Liver (tissue), 9 donors: ENCODE results near the gene TAMALIN. TPM values are rescaled to one million over a fixed set of nuclear protein-coding genes. Genes with fewer than 3 reads are reported as not detected.
A peak's percentile ranks its signal among the peaks of the same experiment; 100 is the strongest.

Source experiments
- DNase-seq: peaks from one replicate; pipeline ENCODE4 v3.0.0-alpha.2; 2017; ENCODE audit warnings: low spot score
- H3K27ac ChIP-seq, 2 donors: one replicate each; pipeline ENCODE4 v1.7.0; 2013; ENCODE audit warnings: inconsistent platforms in 2 of 2, low read length in 2 of 2, control low read depth in 1 of 2, low read depth in 1 of 2, mild to moderate bottlenecking in 1 of 2
- H3K27me3 ChIP-seq, 4 donors: one replicate each; pipeline versions ENCODE4 v1.6.1 to v1.7.0; 2013; ENCODE audit warnings: low read length in 3 of 4, inconsistent platforms in 1 of 4, mild to moderate bottlenecking in 1 of 4, moderate library complexity in 1 of 4; ENCODE audit not compliant: control insufficient read depth in 4 of 4, insufficient read depth in 4 of 4
- H3K36me3 ChIP-seq, 4 donors: one replicate each; pipeline versions ENCODE4 v1.6.1 to v1.7.0; 2013; ENCODE audit warnings: low read length in 3 of 4, mild to moderate bottlenecking in 3 of 4, low read depth in 1 of 4, moderate library complexity in 1 of 4; ENCODE audit not compliant: control insufficient read depth in 4 of 4, insufficient read depth in 3 of 4
- H3K4me1 ChIP-seq, 4 donors: one replicate each; pipeline versions ENCODE4 v1.6.1 to v1.7.0; 2013; ENCODE audit warnings: low read length in 3 of 4, mild to moderate bottlenecking in 3 of 4, moderate library complexity in 1 of 4; ENCODE audit not compliant: control insufficient read depth in 4 of 4, insufficient read depth in 4 of 4
- H3K4me3 ChIP-seq, 3 donors: one replicate each; pipeline versions ENCODE4 v1.6.1 to v1.7.0; 2013; ENCODE audit warnings: low read length in 3 of 3, control low read depth in 1 of 3, low read depth in 1 of 3, mild to moderate bottlenecking in 1 of 3
- H3K9ac ChIP-seq, 2 donors: one replicate each; pipeline ENCODE4 v1.7.0; 2013; ENCODE audit warnings: low read length in 2 of 2, mild to moderate bottlenecking in 2 of 2, moderate library complexity in 2 of 2, control low read depth in 1 of 2, low read depth in 1 of 2
- H3K9me3 ChIP-seq, 4 donors: one replicate each; pipeline versions ENCODE4 v1.6.1 to v1.7.0; 2013; ENCODE audit warnings: low read length in 3 of 4; ENCODE audit not compliant: control insufficient read depth in 4 of 4
- ATF3 ChIP-seq: IDR thresholded peaks from 2 replicates; pipeline ENCODE4 v1.6.1; 2016; ENCODE audit warnings: antibody characterized with exemption
- EGR1 ChIP-seq, 2 donors: IDR thresholded peaks; 2 replicates each; pipeline ENCODE4 v1.6.1; 2016 to 2018; ENCODE audit warnings: antibody characterized with exemption in 2 of 2, low read depth in 2 of 2
- FOXA1 ChIP-seq: IDR thresholded peaks from 2 replicates; pipeline ENCODE4 v1.6.1; 2016; ENCODE audit warnings: antibody characterized with exemption
- FOXA2 ChIP-seq: IDR thresholded peaks from 2 replicates; pipeline ENCODE4 v1.6.1; 2016; ENCODE audit warnings: antibody characterized with exemption
- GABPA ChIP-seq, 2 donors: IDR thresholded peaks in 1 of 2; conservative IDR thresholded peaks in 1 of 2; 2 replicates each; pipeline ENCODE4 v1.6.1; 2016; ENCODE audit warnings: antibody characterized with exemption in 2 of 2, mild to moderate bottlenecking in 1 of 2, moderate library complexity in 1 of 2
- HNF4A ChIP-seq, 2 donors: conservative IDR thresholded peaks; 2 replicates each; pipeline ENCODE4 v1.6.1; 2016; ENCODE audit warnings: antibody characterized with exemption in 2 of 2, mild to moderate bottlenecking in 2 of 2
- HNF4G ChIP-seq: IDR thresholded peaks from 2 replicates; pipeline ENCODE4 v1.6.1; 2016; ENCODE audit warnings: antibody characterized with exemption
- JUND ChIP-seq, 2 donors: IDR thresholded peaks; 2 replicates each; pipeline ENCODE4 v1.6.1; 2016; ENCODE audit warnings: antibody characterized with exemption in 2 of 2
- MAX ChIP-seq: IDR thresholded peaks from 2 replicates; pipeline ENCODE4 v1.6.1; 2016; ENCODE audit warnings: antibody characterized with exemption
- NR2F2 ChIP-seq: IDR thresholded peaks from 2 replicates; pipeline ENCODE4 v1.6.1; 2016; ENCODE audit warnings: antibody characterized with exemption
- REST ChIP-seq: IDR thresholded peaks from 2 replicates; pipeline ENCODE4 v1.6.1; 2016; ENCODE audit warnings: antibody characterized with exemption, mild to moderate bottlenecking
- RXRA ChIP-seq, 2 donors: IDR thresholded peaks; 2 replicates each; pipeline ENCODE4 v1.6.1; 2017 to 2018; ENCODE audit warnings: antibody characterized with exemption in 2 of 2, mild to moderate bottlenecking in 1 of 2
- SP1 ChIP-seq: IDR thresholded peaks from 2 replicates; pipeline ENCODE4 v1.6.1; 2018; ENCODE audit warnings: antibody characterized with exemption, mild to moderate bottlenecking
- TAF1 ChIP-seq: conservative IDR thresholded peaks from 2 replicates; pipeline ENCODE4 v1.6.1; 2016; ENCODE audit warnings: antibody characterized with exemption, mild to moderate bottlenecking
- YY1 ChIP-seq: IDR thresholded peaks from 2 replicates; pipeline ENCODE4 v1.6.1; 2016; ENCODE audit warnings: antibody characterized with exemption, mild to moderate bottlenecking
- WGBS: extraction: QIAGEN DNeasy Blood & Tissue Kit; methylation state at CpG from one replicate; pipeline ENCODE4 v1.1.7; 2013; 5-methylcytosine and 5-hydroxymethylcytosine counted together
- polyA plus RNA-seq, 2 donors: library from polyadenylated mRNA; stranded (reverse) in 1 of 2; unstranded in 1 of 2; fragments of 200-250 nt in 1 of 2; fragments of >200 nt in 1 of 2; fragmentation: Nextera tagmentation in 1 of 2; extraction: Ambion mirVana in 1 of 2; gene quantifications; one replicate each; pipeline versions ENCODE4 v1.2.1 to v1.2.3, GENCODE V29; 2013 to 2015
- total RNA-seq, 2 donors: library from RNA; depleted of rRNA; stranded (reverse); fragments of >200 nt; gene quantifications; one replicate each; pipeline ENCODE4 v1.2.3, GENCODE V29; 2014
- donor health status: healthy.
- donor health status: healthy.
- donor health status: healthy.
- donor health status: healthy.
- donor health status: healthy.

The TAMALIN gene
- total and polyA plus RNA-seq, 4 donors, result 1.1 to 9.9 (median 2.5) TPM

- H3K36me3 ChIP-seq, result no peaks in the 10 kb centered on the region
- TF ChIP-seq HNF4A (conservative IDR thresholded peaks at IDR 0.05) (no peak), FOXA2 (no peak), YY1 (no peak), TAF1 (no peak), GABPA (IDR thresholded peaks at IDR 0.05 in 1 of 2, conservative IDR thresholded peaks at IDR 0.05 in 1 of 2) (no peak), ATF3 (no peak), SP1 (no peak), HNF4G (no peak), REST (no peak), EGR1 (IDR thresholded peaks at IDR 0.05; ENCODE audit: low read depth in 2 of 2) (no peak)
- no peaks in the 10 kb centered on the region for H3K27me3 ChIP-seq
- no peak overlapping the region for H3K9ac ChIP-seq
- DNase-seq, result no peak
- H3K27ac ChIP-seq, result peak overlapping the region; percentile 40 to 67
- 76% methylated on average over 21 of the region's 21 CpGs for WGBS
- H3K4me1 ChIP-seq, result peaks cover 0 to 6% (median 3%) of the 10 kb centered on the region in 4 donors
- no peak overlapping the region for H3K4me3 ChIP-seq
- no peaks in the 10 kb centered on the region for H3K9me3 ChIP-seq
Measured at GRCh38 chr12:52043386-52044212, 36.9 kb downstream of the TAMALIN start.

- DNase-seq, result no peak
- 48% methylated on average over 18 of the region's 18 CpGs for WGBS
- peak in 1 of 2 donors; percentile 23 for TF ChIP-seq HNF4A (conservative IDR thresholded peaks at IDR 0.05)
- no peak for TF ChIP-seq MAX
- TF ChIP-seq FOXA2, result no peak
- peak; percentile 12 for TF ChIP-seq SP1
- peak; percentile 22 for TF ChIP-seq YY1
- no peak for TF ChIP-seq JUND (IDR thresholded peaks at IDR 0.05)
- Histone ChIP-seq H3K36me3 (no peaks in the 10 kb centered on the region), H3K4me3 (no peak overlapping the region), H3K4me1 (peaks cover 0 to 6% (median 4%) of the 10 kb centered on the region in 4 donors), H3K27me3 (no peaks in the 10 kb centered on the region), H3K9me3 (no peaks in the 10 kb centered on the region), H3K27ac (peak overlapping the region; percentile 62 to 67), H3K9ac (no peak overlapping the region)
Measured at GRCh38 chr12:52044292-52044983, 37.7 kb downstream of the TAMALIN start.

- Histone ChIP-seq H3K27ac (peak overlapping the region; percentile 32 to 62), H3K9me3 (no peaks in the 10 kb centered on the region), H3K9ac (no peak overlapping the region), H3K27me3 (no peaks in the 10 kb centered on the region), H3K4me3 (no peak overlapping the region), H3K36me3 (no peaks in the 10 kb centered on the region), H3K4me1 (peaks cover 0 to 11% (median 10%) of the 10 kb centered on the region in 4 donors)
- TF ChIP-seq FOXA1 (no peak), HNF4G (no peak), NR2F2 (peak; percentile 93), SP1 (peak; percentile 48), TAF1 (no peak), ATF3 (no peak), REST (no peak), RXRA (IDR thresholded peaks at IDR 0.05) (no peak), EGR1 (IDR thresholded peaks at IDR 0.05; ENCODE audit: low read depth in 2 of 2) (no peak), GABPA (IDR thresholded peaks at IDR 0.05 in 1 of 2, conservative IDR thresholded peaks at IDR 0.05 in 1 of 2) (no peak), HNF4A (conservative IDR thresholded peaks at IDR 0.05) (no peak)
- WGBS, result 49% methylated on average over 4 of the region's 4 CpGs
- no peak for DNase-seq
Measured at GRCh38 chr12:52045794-52046199, 39.1 kb downstream of the TAMALIN start.
